Vagina (tissue), 2 donors: Measurements from ENCODE around the gene ADARB2.

Source experiments
- POLR2A ChIP-seq, 2 donors: fragments of 450-650 bp; IDR thresholded peaks; one replicate each; pipeline ENCODE4 v1.6.1; 2017; ENCODE audit warnings: antibody characterized with exemption in 2 of 2, mild to moderate bottlenecking in 2 of 2, moderate library complexity in 2 of 2
- POLR2AphosphoS5 ChIP-seq, 2 donors: sonication (generic); formaldehyde crosslinking; IDR thresholded peaks; one replicate each; pipeline ENCODE4 v1.9.0; 2017; ENCODE audit warnings: antibody characterized with exemption in 2 of 2, mild to moderate bottlenecking in 2 of 2, low read depth in 1 of 2; ENCODE audit not compliant: insufficient read depth in 1 of 2
- TF ChIP-seq, protein P1 (sequence below), 3 experiments: fragments of 450-650 bp in 2 of 3; fragments of 200-600 bp in 1 of 3; sonication (generic) in 1 of 3; IDR thresholded peaks; one replicate each; pipeline ENCODE4 v1.5.1; 2017 to 2019; ENCODE audit warnings: antibody characterized with exemption in 3 of 3, mild to moderate bottlenecking in 2 of 3, moderate library complexity in 2 of 3

DNA sequence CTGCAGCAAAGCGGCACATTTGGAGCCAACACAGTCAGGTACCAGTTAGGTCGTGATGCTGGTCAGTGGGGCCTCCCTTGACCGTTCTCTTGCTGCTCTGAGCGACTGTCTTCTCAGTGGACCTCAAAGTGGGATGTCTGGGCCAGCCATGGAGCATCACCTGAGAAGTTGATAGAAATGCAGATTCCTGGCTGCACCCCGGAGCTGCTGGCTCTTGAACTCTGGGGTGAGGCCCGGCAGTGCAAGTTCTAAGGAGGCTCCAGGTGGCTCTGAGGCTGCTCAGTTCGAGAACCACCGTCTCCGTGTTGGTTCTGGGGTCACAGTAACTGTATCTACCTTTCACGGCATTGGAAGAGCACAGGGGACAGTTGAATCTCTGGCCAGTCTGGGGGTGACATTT, 533.6 kb downstream of the ADARB2 start:
- TF ChIP-seq, protein P1, sequence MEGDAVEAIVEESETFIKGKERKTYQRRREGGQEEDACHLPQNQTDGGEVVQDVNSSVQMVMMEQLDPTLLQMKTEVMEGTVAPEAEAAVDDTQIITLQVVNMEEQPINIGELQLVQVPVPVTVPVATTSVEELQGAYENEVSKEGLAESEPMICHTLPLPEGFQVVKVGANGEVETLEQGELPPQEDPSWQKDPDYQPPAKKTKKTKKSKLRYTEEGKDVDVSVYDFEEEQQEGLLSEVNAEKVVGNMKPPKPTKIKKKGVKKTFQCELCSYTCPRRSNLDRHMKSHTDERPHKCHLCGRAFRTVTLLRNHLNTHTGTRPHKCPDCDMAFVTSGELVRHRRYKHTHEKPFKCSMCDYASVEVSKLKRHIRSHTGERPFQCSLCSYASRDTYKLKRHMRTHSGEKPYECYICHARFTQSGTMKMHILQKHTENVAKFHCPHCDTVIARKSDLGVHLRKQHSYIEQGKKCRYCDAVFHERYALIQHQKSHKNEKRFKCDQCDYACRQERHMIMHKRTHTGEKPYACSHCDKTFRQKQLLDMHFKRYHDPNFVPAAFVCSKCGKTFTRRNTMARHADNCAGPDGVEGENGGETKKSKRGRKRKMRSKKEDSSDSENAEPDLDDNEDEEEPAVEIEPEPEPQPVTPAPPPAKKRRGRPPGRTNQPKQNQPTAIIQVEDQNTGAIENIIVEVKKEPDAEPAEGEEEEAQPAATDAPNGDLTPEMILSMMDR (IDR thresholded peaks at IDR 0.05): no peak
- no peak for TF ChIP-seq POLR2AphosphoS5 (IDR thresholded peaks at IDR 0.05; ENCODE audit: insufficient read depth in 1 of 2, low read depth in 1 of 2)
- TF ChIP-seq POLR2A (IDR thresholded peaks at IDR 0.05): no peak
